AG09319 (cell line): ENCODE results near the gene IGSF9B.

Experiments used
- DNase-seq: peaks from one replicate; pipeline ENCODE4 v3.0.0-alpha.2; 2010; ENCODE audit warnings: low read depth; ENCODE audit errors: extremely low read depth
- TF ChIP-seq, protein P1 (sequence below): IDR thresholded peaks from 2 replicates; pipeline ENCODE4 v1.5.1; 2011; ENCODE audit warnings: low read depth, mild to moderate bottlenecking, inconsistent platforms, low read length, moderate library complexity

The IGSF9B gene

GRCh38 chr11:133953547-133953946 lies 3.2 kb downstream of the IGSF9B start:
- TF ChIP-seq, protein P1, sequence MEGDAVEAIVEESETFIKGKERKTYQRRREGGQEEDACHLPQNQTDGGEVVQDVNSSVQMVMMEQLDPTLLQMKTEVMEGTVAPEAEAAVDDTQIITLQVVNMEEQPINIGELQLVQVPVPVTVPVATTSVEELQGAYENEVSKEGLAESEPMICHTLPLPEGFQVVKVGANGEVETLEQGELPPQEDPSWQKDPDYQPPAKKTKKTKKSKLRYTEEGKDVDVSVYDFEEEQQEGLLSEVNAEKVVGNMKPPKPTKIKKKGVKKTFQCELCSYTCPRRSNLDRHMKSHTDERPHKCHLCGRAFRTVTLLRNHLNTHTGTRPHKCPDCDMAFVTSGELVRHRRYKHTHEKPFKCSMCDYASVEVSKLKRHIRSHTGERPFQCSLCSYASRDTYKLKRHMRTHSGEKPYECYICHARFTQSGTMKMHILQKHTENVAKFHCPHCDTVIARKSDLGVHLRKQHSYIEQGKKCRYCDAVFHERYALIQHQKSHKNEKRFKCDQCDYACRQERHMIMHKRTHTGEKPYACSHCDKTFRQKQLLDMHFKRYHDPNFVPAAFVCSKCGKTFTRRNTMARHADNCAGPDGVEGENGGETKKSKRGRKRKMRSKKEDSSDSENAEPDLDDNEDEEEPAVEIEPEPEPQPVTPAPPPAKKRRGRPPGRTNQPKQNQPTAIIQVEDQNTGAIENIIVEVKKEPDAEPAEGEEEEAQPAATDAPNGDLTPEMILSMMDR = no peak
- no peak for DNase-seq

DNA sequence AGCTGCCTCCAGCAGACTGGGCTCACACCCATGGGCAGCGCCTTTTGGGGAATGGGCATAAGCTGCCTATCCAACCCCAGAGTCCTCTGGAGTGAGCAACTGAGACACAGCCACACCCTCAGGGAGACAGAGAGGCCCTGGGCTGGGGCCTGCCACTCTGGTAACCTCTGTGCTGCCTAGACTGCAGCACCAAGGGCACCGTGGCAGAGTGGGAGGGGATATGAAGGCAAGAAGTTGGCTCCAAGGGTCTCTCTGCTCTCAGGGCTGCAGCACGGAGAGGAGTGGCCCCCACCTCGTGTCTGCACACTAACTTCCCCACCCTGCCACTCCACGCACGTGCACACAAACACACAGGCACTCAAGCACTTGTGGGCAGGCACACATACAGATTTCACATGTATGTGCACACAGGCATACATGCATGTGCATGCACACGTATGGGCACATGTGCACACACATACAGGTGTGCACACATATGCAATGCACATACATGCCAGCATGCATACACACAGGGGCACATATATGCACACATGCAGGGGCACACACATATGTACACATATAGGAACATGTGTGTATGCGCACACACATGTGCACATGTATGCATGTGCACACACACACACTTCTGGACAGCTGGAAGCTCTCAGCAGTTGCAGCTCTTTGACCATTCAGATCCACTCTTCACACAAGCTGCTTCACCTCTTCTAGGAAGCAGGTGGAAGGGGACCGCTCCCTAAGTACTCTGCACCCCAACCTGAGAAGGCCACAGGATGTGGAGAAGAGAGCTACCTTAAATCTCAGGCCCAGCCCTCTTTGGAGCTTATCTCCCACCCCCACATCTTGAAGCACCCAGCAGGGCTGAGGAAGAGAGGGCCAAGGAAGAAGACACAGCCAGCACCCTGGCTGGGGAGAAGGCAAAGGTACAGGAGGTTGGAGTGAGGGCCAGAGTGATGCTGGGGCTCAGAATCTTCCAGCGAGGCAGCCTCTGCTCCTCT lies 4.3 kb downstream of the IGSF9B start:
- TF ChIP-seq, protein P1 = no peak
- DNase-seq = no peak

DNA sequence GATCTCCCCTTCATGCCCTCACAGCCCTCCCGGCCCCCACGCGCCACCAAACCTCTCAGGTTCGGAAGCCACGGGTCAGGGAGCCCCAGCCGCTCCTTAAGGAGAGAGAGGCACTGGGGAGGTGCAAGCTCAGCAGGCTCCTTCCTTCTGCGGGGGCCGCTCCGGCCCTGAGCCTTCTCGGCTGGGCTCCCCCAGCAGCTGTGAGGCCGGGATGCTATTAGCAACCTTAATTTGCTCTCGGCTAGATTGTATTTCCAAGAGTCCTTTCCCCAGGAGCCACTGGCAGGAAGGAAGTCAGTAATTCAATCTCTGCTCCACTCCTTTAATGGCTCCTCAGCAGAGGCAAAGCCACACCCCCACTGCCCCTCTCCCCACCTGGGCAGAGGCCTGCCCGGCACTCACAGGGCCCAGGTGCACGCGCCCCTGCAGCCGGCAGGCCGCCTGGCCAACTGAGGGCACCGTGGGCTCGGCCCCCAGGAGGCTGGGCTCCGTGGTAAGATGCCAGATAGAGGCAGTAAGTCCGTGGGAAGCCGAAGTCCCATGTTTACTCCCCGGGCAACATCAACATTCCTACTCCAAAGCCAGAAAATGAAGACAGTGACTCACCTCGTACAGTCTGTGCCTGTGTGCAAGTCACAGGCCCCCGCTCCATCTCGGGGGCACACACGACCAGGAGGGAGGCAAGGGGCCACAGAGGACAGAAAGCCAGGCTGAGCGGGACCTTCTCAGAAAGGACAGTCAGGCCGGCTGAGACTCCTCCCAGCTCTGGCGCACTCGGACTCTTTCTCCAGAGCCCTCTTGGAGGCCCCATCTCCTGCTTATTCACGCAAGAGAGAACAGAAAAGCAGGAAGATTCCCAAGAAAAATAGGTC lies 5.2 kb downstream of the IGSF9B start:
- TF ChIP-seq, protein P1 = no peak
- DNase-seq = no peak

GRCh38 chr11:133950874-133951326 lies 5.9 kb downstream of the IGSF9B start:
- TF ChIP-seq, protein P1 = no peak
- DNase-seq = no peak

DNA sequence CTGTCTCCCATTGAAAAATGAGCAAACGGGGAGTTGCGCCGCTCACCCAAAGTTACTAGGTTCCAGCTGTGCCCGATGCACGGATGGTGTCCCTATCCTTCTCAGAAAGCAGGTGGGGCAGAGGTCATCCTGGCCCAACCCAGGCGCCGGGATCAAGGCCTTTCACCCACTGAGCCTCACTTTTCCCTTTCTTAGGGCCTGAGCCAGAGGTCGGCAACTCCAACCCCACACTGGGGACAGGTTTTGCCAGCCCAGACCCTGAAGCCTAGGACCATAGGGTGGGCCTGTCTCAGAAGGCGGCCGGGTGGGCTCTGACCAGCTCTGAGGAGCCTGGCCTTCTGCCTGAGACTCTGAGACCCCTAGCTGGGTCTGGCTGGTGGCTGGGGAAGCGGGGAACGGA lies 6.3 kb downstream of the IGSF9B start:
- DNase-seq = no peak
- TF ChIP-seq, protein P1 = no peak

GRCh38 chr11:133949129-133949528 lies 7.6 kb downstream of the IGSF9B start:
- DNase-seq = no peak
- TF ChIP-seq, protein P1 = no peak
